Prostate gland (tissue), 2 donors: ENCODE results near the gene THPO.

Source experiments
- POLR2AphosphoS5 ChIP-seq: sonication (generic); formaldehyde crosslinking; IDR thresholded peaks from one replicate; pipeline ENCODE4 v1.6.1; 2017; ENCODE audit warnings: antibody characterized with exemption
- TF ChIP-seq, protein P1 (sequence below), 4 experiments: fragments of 200-600 bp in 2 of 4; fragments of 450-650 bp in 2 of 4; sonication (generic) in 2 of 4; IDR thresholded peaks; 1 replicate in 3 of 4; 2 replicates in 1 of 4; pipeline ENCODE4 v1.5.1; 2016 to 2019; ENCODE audit warnings: antibody characterized with exemption in 4 of 4, mild to moderate bottlenecking in 2 of 4, moderate library complexity in 2 of 4

DNA sequence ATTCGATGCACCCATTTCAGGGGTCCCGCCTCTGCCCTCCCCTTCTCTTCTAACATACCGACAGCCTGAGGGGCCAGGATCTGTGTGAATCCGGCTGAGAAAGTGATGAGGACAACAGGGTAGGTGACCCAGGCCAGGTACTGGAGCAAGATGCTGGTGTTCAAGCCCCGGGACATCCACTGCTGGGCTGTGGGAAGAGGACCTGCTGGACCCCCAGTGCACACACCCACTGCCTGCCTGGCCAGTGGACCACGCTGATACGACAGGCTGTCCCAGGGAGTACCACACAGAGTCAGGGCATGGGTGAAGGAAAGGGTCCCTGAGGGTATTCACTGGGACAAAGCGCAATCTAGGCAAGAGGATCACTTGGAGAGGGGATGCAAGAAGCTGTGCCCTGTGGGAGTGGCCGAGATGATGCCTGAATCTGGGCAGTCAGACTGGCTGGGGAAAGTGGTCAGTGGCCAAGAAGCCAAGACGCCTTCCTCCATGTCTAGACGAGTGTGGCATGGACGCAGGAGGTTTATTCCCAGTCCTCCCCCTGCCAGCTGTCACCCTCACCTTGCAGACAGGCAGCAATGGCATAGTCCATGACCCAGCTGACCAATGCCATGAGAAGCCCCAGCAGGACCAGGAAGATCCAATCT is 19.8 kb downstream of the THPO start:
- TF ChIP-seq, protein P1, sequence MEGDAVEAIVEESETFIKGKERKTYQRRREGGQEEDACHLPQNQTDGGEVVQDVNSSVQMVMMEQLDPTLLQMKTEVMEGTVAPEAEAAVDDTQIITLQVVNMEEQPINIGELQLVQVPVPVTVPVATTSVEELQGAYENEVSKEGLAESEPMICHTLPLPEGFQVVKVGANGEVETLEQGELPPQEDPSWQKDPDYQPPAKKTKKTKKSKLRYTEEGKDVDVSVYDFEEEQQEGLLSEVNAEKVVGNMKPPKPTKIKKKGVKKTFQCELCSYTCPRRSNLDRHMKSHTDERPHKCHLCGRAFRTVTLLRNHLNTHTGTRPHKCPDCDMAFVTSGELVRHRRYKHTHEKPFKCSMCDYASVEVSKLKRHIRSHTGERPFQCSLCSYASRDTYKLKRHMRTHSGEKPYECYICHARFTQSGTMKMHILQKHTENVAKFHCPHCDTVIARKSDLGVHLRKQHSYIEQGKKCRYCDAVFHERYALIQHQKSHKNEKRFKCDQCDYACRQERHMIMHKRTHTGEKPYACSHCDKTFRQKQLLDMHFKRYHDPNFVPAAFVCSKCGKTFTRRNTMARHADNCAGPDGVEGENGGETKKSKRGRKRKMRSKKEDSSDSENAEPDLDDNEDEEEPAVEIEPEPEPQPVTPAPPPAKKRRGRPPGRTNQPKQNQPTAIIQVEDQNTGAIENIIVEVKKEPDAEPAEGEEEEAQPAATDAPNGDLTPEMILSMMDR (IDR thresholded peaks at IDR 0.05): no peak
- TF ChIP-seq POLR2AphosphoS5: no peak
